ENCODE measurements around the gene AGBL3. TPM values are rescaled to one million over a fixed set of nuclear protein-coding genes. Genes with fewer than 3 reads are reported as not detected.

The AGBL3 gene
- total and polyA plus RNA-seq, 4 donors = 0.67 to 3.1 (median 1.8) TPM

DNA sequence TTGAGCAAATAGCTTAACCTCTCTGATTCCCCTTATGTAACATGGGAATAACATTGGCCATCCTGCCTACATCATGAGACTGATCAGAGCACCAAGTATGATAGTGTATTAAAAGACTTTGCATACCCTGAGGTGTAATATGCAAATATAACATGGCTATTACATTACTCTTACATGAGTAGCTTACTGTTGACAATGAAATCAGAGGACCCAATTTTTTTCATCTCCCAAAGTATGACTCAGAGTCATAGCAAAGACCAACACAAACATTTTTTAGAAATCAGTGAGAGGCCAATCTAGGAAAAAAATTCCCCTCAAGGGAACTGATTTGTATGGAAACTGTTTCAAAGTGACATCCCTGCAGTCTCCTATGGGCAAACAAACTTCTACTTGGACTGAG, 114.5 kb downstream of the AGBL3 start:
- no peak for DNase-seq (ENCODE audit: low spot score)
- H3K36me3 ChIP-seq (ENCODE audit: control insufficient read depth in 4 of 4, insufficient read depth in 3 of 4, low read depth in 1 of 4, low read length in 3 of 4) = no peaks in the 10 kb centered on the region
- no peaks in the 10 kb centered on the region for H3K27me3 ChIP-seq (ENCODE audit: control insufficient read depth in 4 of 4, insufficient read depth in 4 of 4, low read length in 3 of 4)
- no peak overlapping the region for H3K9ac ChIP-seq (ENCODE audit: low read depth in 1 of 2, low read length in 2 of 2)
- TF ChIP-seq SP1 (IDR thresholded peaks at IDR 0.05) (no peak), RAD21 (IDR thresholded peaks at IDR 0.05) (no peak)
- TF ChIP-seq, protein P1, sequence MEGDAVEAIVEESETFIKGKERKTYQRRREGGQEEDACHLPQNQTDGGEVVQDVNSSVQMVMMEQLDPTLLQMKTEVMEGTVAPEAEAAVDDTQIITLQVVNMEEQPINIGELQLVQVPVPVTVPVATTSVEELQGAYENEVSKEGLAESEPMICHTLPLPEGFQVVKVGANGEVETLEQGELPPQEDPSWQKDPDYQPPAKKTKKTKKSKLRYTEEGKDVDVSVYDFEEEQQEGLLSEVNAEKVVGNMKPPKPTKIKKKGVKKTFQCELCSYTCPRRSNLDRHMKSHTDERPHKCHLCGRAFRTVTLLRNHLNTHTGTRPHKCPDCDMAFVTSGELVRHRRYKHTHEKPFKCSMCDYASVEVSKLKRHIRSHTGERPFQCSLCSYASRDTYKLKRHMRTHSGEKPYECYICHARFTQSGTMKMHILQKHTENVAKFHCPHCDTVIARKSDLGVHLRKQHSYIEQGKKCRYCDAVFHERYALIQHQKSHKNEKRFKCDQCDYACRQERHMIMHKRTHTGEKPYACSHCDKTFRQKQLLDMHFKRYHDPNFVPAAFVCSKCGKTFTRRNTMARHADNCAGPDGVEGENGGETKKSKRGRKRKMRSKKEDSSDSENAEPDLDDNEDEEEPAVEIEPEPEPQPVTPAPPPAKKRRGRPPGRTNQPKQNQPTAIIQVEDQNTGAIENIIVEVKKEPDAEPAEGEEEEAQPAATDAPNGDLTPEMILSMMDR (IDR thresholded peaks at IDR 0.05; ENCODE audit: low read depth, low read length, missing input control) = no peak
- TF ChIP-seq, protein P2, sequence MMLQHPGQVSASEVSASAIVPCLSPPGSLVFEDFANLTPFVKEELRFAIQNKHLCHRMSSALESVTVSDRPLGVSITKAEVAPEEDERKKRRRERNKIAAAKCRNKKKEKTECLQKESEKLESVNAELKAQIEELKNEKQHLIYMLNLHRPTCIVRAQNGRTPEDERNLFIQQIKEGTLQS (IDR thresholded peaks at IDR 0.05) = no peak
- TF ChIP-seq, protein P3, sequence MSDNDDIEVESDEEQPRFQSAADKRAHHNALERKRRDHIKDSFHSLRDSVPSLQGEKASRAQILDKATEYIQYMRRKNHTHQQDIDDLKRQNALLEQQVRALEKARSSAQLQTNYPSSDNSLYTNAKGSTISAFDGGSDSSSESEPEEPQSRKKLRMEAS (IDR thresholded peaks at IDR 0.05) = no peak
- no peak overlapping the region for H3K4me3 ChIP-seq (ENCODE audit: low read depth in 1 of 3, low read length in 3 of 3)
- H3K27ac ChIP-seq (ENCODE audit: low read depth in 1 of 2, low read length in 2 of 2) = no peak overlapping the region
- H3K4me1 ChIP-seq (ENCODE audit: control insufficient read depth in 4 of 4, insufficient read depth in 4 of 4, low read length in 3 of 4) = no peaks in the 10 kb centered on the region
- H3K9me3 ChIP-seq (ENCODE audit: control insufficient read depth in 4 of 4, low read length in 3 of 4) = no peaks in the 10 kb centered on the region

DNA sequence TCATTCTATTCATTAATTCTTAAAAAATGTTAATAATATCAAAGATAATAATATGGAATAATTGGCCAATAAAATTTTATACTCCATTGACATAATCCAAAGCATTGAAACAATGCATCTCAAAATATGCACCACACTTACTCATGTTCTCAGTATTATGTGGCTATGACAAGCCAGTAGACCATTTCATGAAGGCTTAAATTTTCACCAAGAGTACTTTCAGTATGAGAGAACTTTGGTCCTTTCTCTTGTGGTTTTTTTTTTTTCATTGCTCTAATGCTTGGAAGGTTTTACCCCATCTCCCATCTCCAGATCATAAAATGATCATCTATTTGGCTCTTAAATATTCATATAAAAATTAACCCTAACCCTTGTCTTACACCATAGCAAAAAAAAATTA, 116.1 kb downstream of the AGBL3 start:
- TF ChIP-seq, protein P2 (IDR thresholded peaks at IDR 0.05) = no peak
- TF ChIP-seq RXRA (IDR thresholded peaks at IDR 0.05) (no peak), RAD21 (IDR thresholded peaks at IDR 0.05) (no peak)
- TF ChIP-seq, protein P3 (IDR thresholded peaks at IDR 0.05) = no peak
- Histone ChIP-seq H3K27ac (ENCODE audit: low read depth in 1 of 2, low read length in 2 of 2) (no peak overlapping the region), H3K27me3 (ENCODE audit: control insufficient read depth in 4 of 4, insufficient read depth in 4 of 4, low read length in 3 of 4) (no peaks in the 10 kb centered on the region), H3K36me3 (ENCODE audit: control insufficient read depth in 4 of 4, insufficient read depth in 3 of 4, low read depth in 1 of 4, low read length in 3 of 4) (no peaks in the 10 kb centered on the region), H3K9me3 (ENCODE audit: control insufficient read depth in 4 of 4, low read length in 3 of 4) (no peaks in the 10 kb centered on the region), H3K4me1 (ENCODE audit: control insufficient read depth in 4 of 4, insufficient read depth in 4 of 4, low read length in 3 of 4) (no peaks in the 10 kb centered on the region), H3K4me3 (ENCODE audit: low read depth in 1 of 3, low read length in 3 of 3) (no peak overlapping the region), H3K9ac (ENCODE audit: low read depth in 1 of 2, low read length in 2 of 2) (no peak overlapping the region)
- DNase-seq (ENCODE audit: low spot score) = no peak

DNA sequence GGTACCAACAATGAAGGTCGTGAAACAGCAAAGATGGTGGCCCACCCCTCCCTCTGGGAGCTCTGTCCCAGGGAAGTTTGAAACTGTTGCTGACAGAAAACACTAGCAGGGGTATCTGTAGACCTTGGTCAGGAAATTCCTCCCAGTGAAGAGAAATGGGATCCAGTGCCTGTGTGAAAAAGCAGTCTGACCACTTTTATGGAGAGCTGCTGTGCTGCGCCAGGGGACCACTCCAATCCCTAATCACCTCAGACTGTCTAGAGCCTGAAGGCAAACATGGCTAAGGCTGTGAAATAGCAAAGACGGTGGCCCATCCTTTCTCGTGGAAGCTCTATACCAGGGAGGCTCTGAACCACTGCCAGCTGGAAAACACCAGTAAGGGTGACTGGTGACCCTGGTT, 123.3 kb downstream of the AGBL3 start:
- Histone ChIP-seq H3K9ac (ENCODE audit: low read depth in 1 of 2, low read length in 2 of 2) (no peak overlapping the region), H3K4me3 (ENCODE audit: low read depth in 1 of 3, low read length in 3 of 3) (no peak overlapping the region), H3K27me3 (ENCODE audit: control insufficient read depth in 4 of 4, insufficient read depth in 4 of 4, low read length in 3 of 4) (no peaks in the 10 kb centered on the region), H3K36me3 (ENCODE audit: control insufficient read depth in 4 of 4, insufficient read depth in 3 of 4, low read depth in 1 of 4, low read length in 3 of 4) (no peaks in the 10 kb centered on the region), H3K4me1 (ENCODE audit: control insufficient read depth in 4 of 4, insufficient read depth in 4 of 4, low read length in 3 of 4) (no peaks in the 10 kb centered on the region), H3K9me3 (ENCODE audit: control insufficient read depth in 4 of 4, low read length in 3 of 4) (no peaks in the 10 kb centered on the region), H3K27ac (ENCODE audit: low read depth in 1 of 2, low read length in 2 of 2) (no peak overlapping the region)
- WGBS = 97% methylated on average over 4 of the region's 4 CpGs
- no peak for DNase-seq (ENCODE audit: low spot score)
- TF ChIP-seq JUND (IDR thresholded peaks at IDR 0.05) (no peak), RXRA (IDR thresholded peaks at IDR 0.05) (no peak), HNF4A (conservative IDR thresholded peaks at IDR 0.05) (no peak), HNF4G (IDR thresholded peaks at IDR 0.05) (no peak), RAD21 (IDR thresholded peaks at IDR 0.05) (no peak), YY1 (IDR thresholded peaks at IDR 0.05) (no peak), TAF1 (conservative IDR thresholded peaks at IDR 0.05) (no peak), FOXA2 (IDR thresholded peaks at IDR 0.05) (no peak)
- TF ChIP-seq, protein P2 (IDR thresholded peaks at IDR 0.05) = no peak
- TF ChIP-seq, protein P4, sequence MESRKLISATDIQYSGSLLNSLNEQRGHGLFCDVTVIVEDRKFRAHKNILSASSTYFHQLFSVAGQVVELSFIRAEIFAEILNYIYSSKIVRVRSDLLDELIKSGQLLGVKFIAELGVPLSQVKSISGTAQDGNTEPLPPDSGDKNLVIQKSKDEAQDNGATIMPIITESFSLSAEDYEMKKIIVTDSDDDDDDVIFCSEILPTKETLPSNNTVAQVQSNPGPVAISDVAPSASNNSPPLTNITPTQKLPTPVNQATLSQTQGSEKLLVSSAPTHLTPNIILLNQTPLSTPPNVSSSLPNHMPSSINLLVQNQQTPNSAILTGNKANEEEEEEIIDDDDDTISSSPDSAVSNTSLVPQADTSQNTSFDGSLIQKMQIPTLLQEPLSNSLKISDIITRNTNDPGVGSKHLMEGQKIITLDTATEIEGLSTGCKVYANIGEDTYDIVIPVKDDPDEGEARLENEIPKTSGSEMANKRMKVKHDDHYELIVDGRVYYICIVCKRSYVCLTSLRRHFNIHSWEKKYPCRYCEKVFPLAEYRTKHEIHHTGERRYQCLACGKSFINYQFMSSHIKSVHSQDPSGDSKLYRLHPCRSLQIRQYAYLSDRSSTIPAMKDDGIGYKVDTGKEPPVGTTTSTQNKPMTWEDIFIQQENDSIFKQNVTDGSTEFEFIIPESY (IDR thresholded peaks at IDR 0.05) = no peak
- TF ChIP-seq, protein P3 (IDR thresholded peaks at IDR 0.05) = no peak
- TF ChIP-seq, protein P1 (IDR thresholded peaks at IDR 0.05; ENCODE audit: low read depth, low read length, missing input control) = no peak

Measured in liver (tissue), 9 donors.